22Rv1 (cell line): ENCODE results near the gene RBM33.

ENCODE experiments used
- CTCF ChIP-seq: fragments of 450-650 bp; IDR thresholded peaks from 2 replicates; pipeline ENCODE4 v1.5.1; 2017; ENCODE audit warnings: mild to moderate bottlenecking
- ZFX ChIP-seq: fragments of 450-650 bp; IDR thresholded peaks from 2 replicates; pipeline ENCODE4 v1.6.1; 2017; ENCODE audit warnings: antibody characterized with exemption, borderline replicate concordance

DNA sequence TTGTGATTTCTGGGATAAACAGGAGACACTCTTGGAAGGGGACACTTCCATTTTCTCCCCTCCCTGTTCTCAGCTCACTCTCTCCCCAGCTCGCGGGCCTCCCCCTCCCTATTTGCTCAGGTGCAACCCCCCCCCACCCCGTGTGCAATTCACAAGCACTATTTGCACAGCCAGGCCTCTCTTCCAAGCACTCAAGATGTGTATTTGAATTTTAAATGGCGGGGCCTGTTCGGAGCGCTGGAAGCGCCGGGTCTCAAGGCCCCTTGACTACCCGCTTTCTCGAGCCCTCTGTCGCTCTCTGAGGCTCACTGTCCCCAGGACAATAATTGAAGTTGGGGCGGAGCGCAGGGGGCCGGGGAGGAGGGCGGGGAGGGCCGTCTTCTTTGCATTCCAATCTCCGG lies 160.0 kb downstream of the RBM33 start:
- no peak for TF ChIP-seq CTCF
- TF ChIP-seq ZFX = no peak
